Sigmoid colon (tissue), 7 donors: Measurements from ENCODE around the gene UBE2D3. TPM values are rescaled to one million over a fixed set of nuclear protein-coding genes. Genes with fewer than 3 reads are reported as not detected.
A peak's percentile ranks its signal among the peaks of the same experiment; 100 is the strongest.

Experiments
- DNase-seq: peaks from one replicate; pipeline ENCODE4 v3.0.0-alpha.2; 2019
- H3K27ac ChIP-seq, 4 donors: fragments of 200-600 bp; sonication (generic); one replicate each; pipeline ENCODE4 v1.5.1; 2016 to 2019; ENCODE audit warnings: mild to moderate bottlenecking in 1 of 4
- H3K27me3 ChIP-seq, 3 donors: fragments of 200-600 bp; sonication (generic); one replicate each; pipeline ENCODE4 v1.5.1; 2019; ENCODE audit warnings: mild to moderate bottlenecking in 1 of 3
- H3K36me3 ChIP-seq, 4 donors: fragments of 200-600 bp; sonication (generic); one replicate each; pipeline ENCODE4 v1.5.1; 2016 to 2019
- H3K4me1 ChIP-seq, 4 donors: fragments of 200-600 bp; sonication (generic); one replicate each; pipeline ENCODE4 v1.5.1; 2017 to 2019
- H3K4me3 ChIP-seq, 4 donors: fragments of 200-600 bp; sonication (generic); one replicate each; pipeline ENCODE4 v1.5.1; 2017 to 2019; ENCODE audit warnings: mild to moderate bottlenecking in 2 of 4, moderate library complexity in 1 of 4
- H3K9me3 ChIP-seq, 4 donors: fragments of 200-600 bp in 3 of 4; sonication (generic) in 3 of 4; one replicate each; pipeline versions ENCODE4 v1.5.1 to v1.6.1; 2013 to 2019
- CTCF ChIP-seq, 4 experiments: fragments of 450-650 bp in 3 of 4; fragments of 200-600 bp in 1 of 4; IDR thresholded peaks; one replicate each; pipeline ENCODE4 v1.5.1; 2016 to 2019; ENCODE audit warnings: antibody characterized with exemption in 4 of 4, mild to moderate bottlenecking in 3 of 4, moderate library complexity in 2 of 4
- EP300 ChIP-seq, 4 donors: sonication (generic); formaldehyde crosslinking; IDR thresholded peaks; one replicate each; pipeline ENCODE4 v1.6.1; 2017; ENCODE audit warnings: antibody characterized with exemption in 4 of 4
- POLR2A ChIP-seq, 2 donors: fragments of 450-650 bp; IDR thresholded peaks; one replicate each; pipeline ENCODE4 v1.6.1; 2016; ENCODE audit warnings: antibody characterized with exemption in 2 of 2, mild to moderate bottlenecking in 2 of 2, moderate library complexity in 2 of 2
- POLR2AphosphoS5 ChIP-seq, 4 donors: sonication (generic); formaldehyde crosslinking; IDR thresholded peaks; one replicate each; pipeline ENCODE4 v1.6.1; 2017; ENCODE audit warnings: antibody characterized with exemption in 4 of 4
- WGBS, 2 donors: extraction: QIAGEN DNeasy Blood & Tissue Kit; methylation state at CpG; one replicate each; pipeline ENCODE4 v1.1.7; 2013; 5-methylcytosine and 5-hydroxymethylcytosine counted together
- intact Hi-C: fragments of 100-400 bp; cut with DNase I; formaldehyde crosslinking; loops from one replicate; pipeline ENCODE4 v1.15.1; 2023
- polyA plus RNA-seq, 3 donors: library from polyadenylated mRNA; stranded (reverse); fragments of 200-250 nt; gene quantifications; one replicate each; pipeline ENCODE4 v1.2.3, GENCODE V29; 2013
- total RNA-seq, 4 donors: library from RNA; depleted of rRNA; stranded (reverse); fragments of >200 nt; gene quantifications; one replicate each; pipeline ENCODE4 v1.1.0, GENCODE V29; 2016
- donor health status: healthy with polysubstance abuse.
- donor health status: Bipolar disorder and iron deficiency.
- donor health status: healthy.

Gene UBE2D3
- total and polyA plus RNA-seq, 7 donors, result 206 to 404 (median 313) TPM

DNA sequence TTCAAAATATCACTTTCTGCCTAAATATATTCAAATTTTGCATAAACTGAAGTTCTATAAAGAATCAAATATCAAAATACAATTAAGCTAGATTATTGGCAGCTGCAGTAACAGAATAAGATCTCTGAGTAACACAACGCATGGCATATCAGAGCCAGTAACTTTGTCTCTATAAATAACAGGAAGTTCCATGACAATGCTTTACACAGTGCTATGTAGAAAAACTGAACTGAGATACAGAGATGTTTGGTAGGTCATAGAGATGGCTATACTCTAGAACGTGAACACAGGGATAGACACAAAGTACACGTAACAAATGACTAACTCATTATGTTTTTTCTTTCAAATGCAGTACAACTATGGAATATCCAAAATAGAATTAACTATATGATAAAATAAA is 18.2 kb downstream of the UBE2D3 start:
- WGBS, 2 donors, result 42 to 65% methylated on average over 3 of the region's 3 CpGs
- H3K36me3 ChIP-seq, result peaks cover 0 to 51% (median 2%) of the 10 kb centered on the region in 4 donors
- peaks cover 0 to 75% (median 45%) of the 10 kb centered on the region in 4 donors for H3K4me1 ChIP-seq
- H3K4me3 ChIP-seq, result no peak overlapping the region
- no peak for TF ChIP-seq CTCF (IDR thresholded peaks at IDR 0.05)
- TF ChIP-seq EP300 (IDR thresholded peaks at IDR 0.05), result no peak
- no peak for TF ChIP-seq POLR2A (IDR thresholded peaks at IDR 0.05)
- no peak for TF ChIP-seq POLR2AphosphoS5 (IDR thresholded peaks at IDR 0.05)
- H3K27me3 ChIP-seq, result no peaks in the 10 kb centered on the region
- H3K27ac ChIP-seq, result no peak overlapping the region
- no peaks in the 10 kb centered on the region for H3K9me3 ChIP-seq
- no peak for DNase-seq
- intact Hi-C loops, result no loop called here

GRCh38 chr4:102808009-102808408 is 19.3 kb downstream of the UBE2D3 start:
- DNase-seq, result no peak
- Histone ChIP-seq H3K27me3 (no peaks in the 10 kb centered on the region), H3K4me3 (no peak overlapping the region), H3K9me3 (no peaks in the 10 kb centered on the region), H3K27ac (no peak overlapping the region), H3K36me3 (peaks cover 0 to 63% (median 7%) of the 10 kb centered on the region in 4 donors), H3K4me1 (peaks cover 0 to 70% (median 33%) of the 10 kb centered on the region in 4 donors)
- 87 to 88% methylated on average over 2 of the region's 2 CpGs for WGBS, 2 donors
- no peak for TF ChIP-seq EP300 (IDR thresholded peaks at IDR 0.05)
- no peak for TF ChIP-seq CTCF (IDR thresholded peaks at IDR 0.05)
- TF ChIP-seq POLR2AphosphoS5 (IDR thresholded peaks at IDR 0.05), result no peak
- TF ChIP-seq POLR2A (IDR thresholded peaks at IDR 0.05), result no peak
- intact Hi-C loops, result no loop called here

DNA sequence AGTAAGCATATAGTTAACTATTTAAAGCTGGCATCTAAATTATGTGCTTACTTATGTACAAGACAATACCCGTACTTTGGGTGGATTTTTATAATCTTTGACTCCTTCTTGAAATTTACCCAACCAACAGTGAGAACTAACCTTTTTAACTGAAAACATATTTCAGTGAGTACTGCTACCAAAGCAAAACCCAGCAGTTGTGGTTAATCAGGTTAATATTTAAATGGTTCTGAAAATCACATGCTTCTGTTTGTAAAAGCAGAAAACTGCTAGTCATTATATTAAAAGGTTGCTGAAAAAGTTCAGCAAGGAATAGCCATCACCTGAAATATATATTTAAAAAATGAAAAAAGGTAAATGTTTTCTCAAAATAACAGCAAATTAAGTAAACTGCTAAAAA is 20.0 kb downstream of the UBE2D3 start:
- no peak for DNase-seq

GRCh38 chr4:102799816-102800215 is 27.5 kb downstream of the UBE2D3 start:
- WGBS, 2 donors, result 95 to 97% methylated on average over 2 of the region's 2 CpGs
- DNase-seq, result no peak
- intact Hi-C loops, result no loop called here
- Histone ChIP-seq H3K4me3 (no peak overlapping the region), H3K27ac (no peak overlapping the region), H3K9me3 (no peaks in the 10 kb centered on the region), H3K36me3 (peaks cover 4 to 99% (median 21%) of the 10 kb centered on the region in 4 donors), H3K27me3 (no peaks in the 10 kb centered on the region), H3K4me1 (peaks cover 0 to 19% (median 1%) of the 10 kb centered on the region in 4 donors)
- TF ChIP-seq POLR2AphosphoS5 (IDR thresholded peaks at IDR 0.05) (no peak), CTCF (IDR thresholded peaks at IDR 0.05) (no peak)

More for the DNA sequence above, 20.0 kb downstream of the UBE2D3 start:
- Histone ChIP-seq H3K9me3 (no peaks in the 10 kb centered on the region), H3K4me3 (no peak overlapping the region), H3K27ac (no peak overlapping the region), H3K27me3 (no peaks in the 10 kb centered on the region), H3K4me1 (peaks cover 0 to 63% (median 28%) of the 10 kb centered on the region in 4 donors), H3K36me3 (peaks cover 0 to 68% (median 7%) of the 10 kb centered on the region in 4 donors)
- 62 to 84% methylated on average over 1 of the region's 1 CpG for WGBS, 2 donors
- intact Hi-C loops, result no loop called here
- TF ChIP-seq POLR2AphosphoS5 (IDR thresholded peaks at IDR 0.05) (no peak), CTCF (IDR thresholded peaks at IDR 0.05) (no peak), POLR2A (IDR thresholded peaks at IDR 0.05) (no peak), EP300 (IDR thresholded peaks at IDR 0.05) (no peak)

DNA sequence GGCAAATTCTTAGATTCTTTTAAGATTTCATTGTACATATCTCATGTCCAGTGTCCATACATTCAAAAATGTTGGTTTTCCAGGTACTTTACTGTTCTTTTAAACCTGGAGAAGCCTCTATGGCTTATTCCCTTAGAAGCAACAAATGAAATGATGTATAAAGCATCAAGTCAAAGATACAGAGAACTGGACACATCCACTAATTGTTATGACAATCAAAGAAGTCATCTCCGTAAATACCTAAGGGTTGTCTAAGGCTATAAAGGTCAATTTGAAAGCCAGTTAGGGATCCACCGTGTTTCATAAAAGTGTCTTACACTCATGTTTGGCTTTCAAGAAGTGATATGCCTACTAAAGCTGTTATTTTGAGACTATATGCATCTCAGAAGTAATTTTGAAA is 32.4 kb downstream of the UBE2D3 start:
- H3K27ac ChIP-seq, result no peak overlapping the region
- WGBS, 2 donors, result 93 to 94% methylated on average over 2 of the region's 2 CpGs
- no peak overlapping the region for H3K4me3 ChIP-seq
- H3K9me3 ChIP-seq, result no peaks in the 10 kb centered on the region
- H3K4me1 ChIP-seq, result peaks cover 0 to 12% (median 0%) of the 10 kb centered on the region in 4 donors
- no peaks in the 10 kb centered on the region for H3K27me3 ChIP-seq
- H3K36me3 ChIP-seq, result peaks cover 0 to 83% (median 15%) of the 10 kb centered on the region in 4 donors
- intact Hi-C loops, result no loop called here
- DNase-seq, result no peak
- TF ChIP-seq CTCF (IDR thresholded peaks at IDR 0.05) (no peak), EP300 (IDR thresholded peaks at IDR 0.05) (no peak), POLR2AphosphoS5 (IDR thresholded peaks at IDR 0.05) (peak in 1 of 4 donors; percentile 3)
